ENCODE results near the gene PPP1R12A. TPM values are rescaled to one million over a fixed set of nuclear protein-coding genes. Genes with fewer than 3 reads are reported as not detected.

Gene PPP1R12A
- total RNA-seq, 4 donors from 2014 or later = 100 to 121 (median 113) TPM

- TF ChIP-seq POLR2A (IDR thresholded peaks at IDR 0.05) = no peak
- peak; percentile 45 to 62 (median 54) for TF ChIP-seq CTCF (IDR thresholded peaks at IDR 0.05)
- in situ Hi-C loops (cut with MboI; ENCODE audit: low pct_ligation_motif_present in 1 of 4, low pct_unique_long_range_greater_than_20kb in 1 of 4, low sequenced_read_pairs in 3 of 4) (loop anchor here in 1 of 4 donors (25.0 kb wide), 1 partner anchor 300 kb away; no protein-coding TSS in a partner anchor), intact Hi-C loops (cut with DNase I; ENCODE audit: low total_unique reads) (no loop called here)
- Histone ChIP-seq H3K36me3 (no peaks in the 10 kb centered on the region), H3K4me1 (peaks cover 9 to 61% (median 16%) of the 10 kb centered on the region in 4 donors), H3K27me3 (no peaks in the 10 kb centered on the region), H3K4me3 (no peak overlapping the region), H3K27ac (peak overlapping the region in 1 of 4 donors; percentile 17), H3K9me3 (no peaks in the 10 kb centered on the region)
- no peak for DNase-seq
- WGBS, 2 donors (ENCODE audit: low coverage in 1 of 2) = 76 to 100% methylated on average over 2 to 3 of the region's 3 CpGs
Measured at GRCh38 chr12:79886917-79887519, 47.9 kb downstream of the PPP1R12A start.

- Histone ChIP-seq H3K4me1 (peaks cover 9 to 71% (median 16%) of the 10 kb centered on the region in 4 donors), H3K27ac (peak overlapping the region in 1 of 4 donors; percentile 11)
Measured at GRCh38 chr12:79885911-79886490, 48.9 kb downstream of the PPP1R12A start.

GRCh38 chr12:79884401-79885006 lies 50.4 kb downstream of the PPP1R12A start:
- in situ Hi-C loops (cut with MboI; ENCODE audit: low pct_ligation_motif_present in 1 of 4, low pct_unique_long_range_greater_than_20kb in 1 of 4, low sequenced_read_pairs in 3 of 4) = loop anchor here in 1 of 4 donors (25.0 kb wide), 1 partner anchor 303 kb away; no protein-coding TSS in a partner anchor
- H3K4me1 ChIP-seq = peaks cover 9 to 78% (median 16%) of the 10 kb centered on the region in 4 donors
- WGBS, 2 donors (ENCODE audit: low coverage in 1 of 2) = 58 to 59% methylated on average over 3 of the region's 3 CpGs
- no peak for DNase-seq
- no peaks in the 10 kb centered on the region for H3K27me3 ChIP-seq
- H3K4me3 ChIP-seq = no peak overlapping the region
- no peak overlapping the region for H3K27ac ChIP-seq
- TF ChIP-seq POLR2AphosphoS5 (IDR thresholded peaks at IDR 0.05) = no peak
- TF ChIP-seq EP300 (IDR thresholded peaks at IDR 0.05; ENCODE audit: low read depth) = no peak
- no peak for TF ChIP-seq POLR2A (IDR thresholded peaks at IDR 0.05)
- no peak for TF ChIP-seq CTCF (IDR thresholded peaks at IDR 0.05)
- no peaks in the 10 kb centered on the region for H3K9me3 ChIP-seq
- H3K36me3 ChIP-seq = no peaks in the 10 kb centered on the region
- intact Hi-C loops (cut with DNase I; ENCODE audit: low total_unique reads) = no loop called here

More at GRCh38 chr12:79885911-79886490, 48.9 kb downstream of the PPP1R12A start:
- H3K4me3 ChIP-seq = no peak overlapping the region
- TF ChIP-seq POLR2AphosphoS5 (IDR thresholded peaks at IDR 0.05) (no peak), EP300 (IDR thresholded peaks at IDR 0.05; ENCODE audit: low read depth) (no peak), CTCF (IDR thresholded peaks at IDR 0.05) (no peak), POLR2A (IDR thresholded peaks at IDR 0.05) (no peak)
- no peaks in the 10 kb centered on the region for H3K36me3 ChIP-seq
- no peak for DNase-seq
- intact Hi-C loops (cut with DNase I; ENCODE audit: low total_unique reads) (no loop called here), in situ Hi-C loops (cut with MboI; ENCODE audit: low pct_ligation_motif_present in 1 of 4, low pct_unique_long_range_greater_than_20kb in 1 of 4, low sequenced_read_pairs in 3 of 4) (loop anchor here in 1 of 4 donors (25.0 kb wide), 1 partner anchor 301 kb away; no protein-coding TSS in a partner anchor)
- H3K9me3 ChIP-seq = no peaks in the 10 kb centered on the region
- H3K27me3 ChIP-seq = no peaks in the 10 kb centered on the region
- WGBS, 2 donors (ENCODE audit: low coverage in 1 of 2) = 63 to 67% methylated on average over 1 to 3 of the region's 3 CpGs

- intact Hi-C loops (cut with DNase I; ENCODE audit: low total_unique reads) (no loop called here), in situ Hi-C loops (cut with MboI; ENCODE audit: low pct_ligation_motif_present in 1 of 4, low pct_unique_long_range_greater_than_20kb in 1 of 4, low sequenced_read_pairs in 3 of 4) (loop anchor here in 1 of 4 donors (25.0 kb wide), 1 partner anchor 304 kb away; no protein-coding TSS in a partner anchor)
- no peak for DNase-seq
- 71 to 79% methylated on average over 1 of the region's 1 CpG for WGBS, 2 donors (ENCODE audit: low coverage in 1 of 2)
- Histone ChIP-seq H3K36me3 (no peaks in the 10 kb centered on the region), H3K27ac (no peak overlapping the region), H3K27me3 (no peaks in the 10 kb centered on the region), H3K4me3 (no peak overlapping the region), H3K4me1 (peaks cover 9 to 75% (median 14%) of the 10 kb centered on the region in 4 donors), H3K9me3 (no peaks in the 10 kb centered on the region)
- no peak for TF ChIP-seq CTCF (IDR thresholded peaks at IDR 0.05)
- TF ChIP-seq POLR2AphosphoS5 (IDR thresholded peaks at IDR 0.05) = no peak
- TF ChIP-seq EP300 (IDR thresholded peaks at IDR 0.05; ENCODE audit: low read depth) = no peak
- TF ChIP-seq POLR2A (IDR thresholded peaks at IDR 0.05) = no peak
Measured at GRCh38 chr12:79883216-79883615, 51.7 kb downstream of the PPP1R12A start.

All from transverse colon (tissue), 4 donors.